ENCODE results near the gene ACTN4.

DNA sequence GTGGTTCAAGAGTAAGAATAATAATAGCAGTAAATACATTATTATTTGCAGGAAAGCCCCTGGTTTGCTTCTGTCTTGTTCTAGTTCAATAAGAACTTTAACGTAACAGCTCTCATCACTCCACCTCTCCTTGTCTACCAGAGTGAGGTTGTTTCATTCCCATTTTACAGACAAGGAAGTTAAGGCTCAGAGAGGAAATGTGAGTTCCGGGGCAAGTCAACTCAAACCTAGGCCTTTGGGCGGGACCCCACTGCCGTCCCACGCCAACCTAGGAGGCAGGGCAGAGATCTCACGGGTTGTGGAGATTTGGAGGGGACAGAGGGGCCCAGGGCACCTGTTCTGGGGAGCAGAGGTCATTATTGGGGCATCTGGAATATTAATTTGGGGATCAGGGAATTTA lies 31.2 kb upstream of the ACTN4 start:
- TF ChIP-seq, protein P1, sequence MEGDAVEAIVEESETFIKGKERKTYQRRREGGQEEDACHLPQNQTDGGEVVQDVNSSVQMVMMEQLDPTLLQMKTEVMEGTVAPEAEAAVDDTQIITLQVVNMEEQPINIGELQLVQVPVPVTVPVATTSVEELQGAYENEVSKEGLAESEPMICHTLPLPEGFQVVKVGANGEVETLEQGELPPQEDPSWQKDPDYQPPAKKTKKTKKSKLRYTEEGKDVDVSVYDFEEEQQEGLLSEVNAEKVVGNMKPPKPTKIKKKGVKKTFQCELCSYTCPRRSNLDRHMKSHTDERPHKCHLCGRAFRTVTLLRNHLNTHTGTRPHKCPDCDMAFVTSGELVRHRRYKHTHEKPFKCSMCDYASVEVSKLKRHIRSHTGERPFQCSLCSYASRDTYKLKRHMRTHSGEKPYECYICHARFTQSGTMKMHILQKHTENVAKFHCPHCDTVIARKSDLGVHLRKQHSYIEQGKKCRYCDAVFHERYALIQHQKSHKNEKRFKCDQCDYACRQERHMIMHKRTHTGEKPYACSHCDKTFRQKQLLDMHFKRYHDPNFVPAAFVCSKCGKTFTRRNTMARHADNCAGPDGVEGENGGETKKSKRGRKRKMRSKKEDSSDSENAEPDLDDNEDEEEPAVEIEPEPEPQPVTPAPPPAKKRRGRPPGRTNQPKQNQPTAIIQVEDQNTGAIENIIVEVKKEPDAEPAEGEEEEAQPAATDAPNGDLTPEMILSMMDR (IDR thresholded peaks at IDR 0.05) = no peak
- TF ChIP-seq TEAD4 (CRISPR knock-in tag; IDR thresholded peaks at IDR 0.05) (no peak), ATF6 (CRISPR knock-in tag; IDR thresholded peaks at IDR 0.05) (no peak), ZNF423 (CRISPR knock-in tag; IDR thresholded peaks at IDR 0.05) (no peak), MYBL2 (CRISPR knock-in tag; IDR thresholded peaks at IDR 0.05) (no peak), CREM (CRISPR knock-in tag; IDR thresholded peaks at IDR 0.05) (no peak), MXD4 (CRISPR knock-in tag; IDR thresholded peaks at IDR 0.05; ENCODE audit: borderline replicate concordance) (no peak), E2F1 (CRISPR knock-in tag; IDR thresholded peaks at IDR 0.05) (no peak), TEAD1 (CRISPR knock-in tag; IDR thresholded peaks at IDR 0.05) (no peak), FOXK1 (CRISPR knock-in tag; IDR thresholded peaks at IDR 0.05) (no peak), USF1 (CRISPR knock-in tag; IDR thresholded peaks at IDR 0.05) (no peak), CREB1 (CRISPR knock-in tag; IDR thresholded peaks at IDR 0.05) (no peak)
- TF ChIP-seq, protein P2, sequence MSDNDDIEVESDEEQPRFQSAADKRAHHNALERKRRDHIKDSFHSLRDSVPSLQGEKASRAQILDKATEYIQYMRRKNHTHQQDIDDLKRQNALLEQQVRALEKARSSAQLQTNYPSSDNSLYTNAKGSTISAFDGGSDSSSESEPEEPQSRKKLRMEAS (CRISPR knock-in tag; IDR thresholded peaks at IDR 0.05) = no peak
- TF ChIP-seq, protein P3, sequence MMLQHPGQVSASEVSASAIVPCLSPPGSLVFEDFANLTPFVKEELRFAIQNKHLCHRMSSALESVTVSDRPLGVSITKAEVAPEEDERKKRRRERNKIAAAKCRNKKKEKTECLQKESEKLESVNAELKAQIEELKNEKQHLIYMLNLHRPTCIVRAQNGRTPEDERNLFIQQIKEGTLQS (CRISPR knock-in tag; conservative IDR thresholded peaks at IDR 0.05) = no peak
